Activated T-cell treated with anti-CD3 and anti-CD28 coated beads for 48 hours (primary cell): ENCODE data around the gene EBLN2.

Experiments used
- DNase-seq: peaks from one replicate; pipeline ENCODE4 v3.0.0-alpha.2; 2020; ENCODE audit warnings: low read depth

EBLN2 gene

DNA sequence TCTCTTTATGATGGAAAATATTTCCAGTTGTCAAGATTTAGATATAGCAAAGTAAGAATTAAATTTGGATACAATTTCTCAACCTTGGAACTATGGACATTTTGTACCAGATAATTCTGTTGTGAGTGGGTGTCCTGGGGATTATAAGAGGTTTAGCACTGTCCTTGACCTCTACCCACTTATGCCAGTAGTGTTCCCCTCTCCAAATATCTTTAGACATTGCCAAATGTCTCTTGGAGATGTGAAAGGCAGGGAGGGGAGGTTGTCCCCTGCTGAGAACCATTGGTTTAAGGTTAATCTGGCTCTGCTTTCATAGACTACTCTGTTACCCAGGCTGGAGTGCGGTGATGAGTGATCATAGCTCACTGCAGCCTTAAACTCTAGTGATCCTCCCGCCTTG, at the start of gene EBLN2:
Gene EBLN2 (plus strand): TSS at position 244 of the 400 bp plus-strand sequence. CDS start 423 bp downstream, outside the sequence.
- no peak for DNase-seq

DNA sequence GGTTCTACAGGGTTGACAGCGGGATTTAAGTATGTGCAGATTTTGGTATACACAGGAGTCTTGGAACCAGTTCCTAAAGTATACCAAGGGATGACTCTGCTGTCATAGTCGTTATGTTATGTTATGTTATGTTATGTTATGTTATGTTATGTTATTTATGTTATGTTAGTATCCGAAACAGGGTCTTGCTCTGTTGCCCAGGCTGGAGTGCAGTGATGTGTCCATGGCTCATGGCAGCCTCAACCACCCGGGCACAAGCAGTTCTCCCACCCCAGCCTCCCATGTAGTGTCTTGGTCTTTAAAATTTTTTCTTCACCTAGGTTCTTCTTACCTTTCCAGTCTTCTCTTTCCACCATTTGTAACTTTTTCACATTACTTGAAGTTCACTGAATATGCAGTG, 43.2 kb upstream of the EBLN2 start:
- no peak for DNase-seq

DNA sequence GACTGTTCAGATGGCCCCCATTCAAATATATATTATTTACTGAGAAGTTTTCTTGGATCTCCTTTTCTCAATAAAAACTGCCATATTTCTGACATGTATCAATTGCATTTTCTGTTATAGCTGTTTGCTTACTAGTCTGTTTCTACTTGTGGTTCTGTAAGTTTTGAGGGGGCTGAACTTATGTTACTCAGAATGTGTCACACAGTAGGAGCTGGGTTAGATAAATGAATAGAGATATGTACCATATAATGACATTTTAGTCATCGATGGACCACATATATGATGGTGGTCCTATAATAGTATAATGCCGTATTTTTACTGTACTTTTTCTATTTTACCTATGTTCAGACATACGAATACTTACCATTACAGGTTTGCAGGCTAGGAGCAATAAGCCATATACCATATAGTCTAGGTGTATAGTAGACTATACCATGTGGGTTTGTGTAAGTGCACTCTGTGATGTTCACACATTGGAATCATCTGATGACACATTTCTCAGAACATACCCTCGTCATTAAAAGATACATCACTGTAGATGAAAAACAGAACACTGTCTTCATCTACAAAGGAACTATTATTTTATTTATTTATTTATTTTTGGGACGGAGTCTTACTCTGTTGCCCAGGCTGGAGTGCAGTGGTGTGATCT, 42.5 kb upstream of the EBLN2 start:
- DNase-seq = no peak

DNA sequence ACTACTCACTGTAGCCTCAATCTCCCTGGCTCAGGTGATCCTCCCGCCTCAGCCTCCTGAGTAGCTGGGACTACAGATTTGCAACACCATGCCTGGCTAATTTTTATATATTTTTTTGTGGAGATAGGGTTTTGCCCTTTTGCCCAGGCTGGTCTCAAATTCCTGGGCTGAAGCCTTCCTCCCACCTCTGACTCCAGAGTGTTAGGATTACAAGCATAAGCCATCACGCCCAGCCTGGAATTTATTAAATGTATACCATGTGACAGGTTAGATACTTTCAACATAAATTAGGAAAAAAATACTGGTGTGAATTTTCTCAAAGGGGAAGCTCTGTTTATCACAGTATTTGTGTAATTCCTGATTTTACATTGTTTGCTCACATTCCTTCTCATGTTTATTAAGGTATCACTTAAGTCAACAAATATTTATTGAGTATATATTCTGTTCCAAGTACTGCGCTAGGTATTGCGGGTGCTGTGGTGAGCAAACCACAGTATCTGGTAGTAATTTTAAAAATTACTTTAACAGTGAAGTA, 40.1 kb upstream of the EBLN2 start:
- no peak for DNase-seq

DNA sequence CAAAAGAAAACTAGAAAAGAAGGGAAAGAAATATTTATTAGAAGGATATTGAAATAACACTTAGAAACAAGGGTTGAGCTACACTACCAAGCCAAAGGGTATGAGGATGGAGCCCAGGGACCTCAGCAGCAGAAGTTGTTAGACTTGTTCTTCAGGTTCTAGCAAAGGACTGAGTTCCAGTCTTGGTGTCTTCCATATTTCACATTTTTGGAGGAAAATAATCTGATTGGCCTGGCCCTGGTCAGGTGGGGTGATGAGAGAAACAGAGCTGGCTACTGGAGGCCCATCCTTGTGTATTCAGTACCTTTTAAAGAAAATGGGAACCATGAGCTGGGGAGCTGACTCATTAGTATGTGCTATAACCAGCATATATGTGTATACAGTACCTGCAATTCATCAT, 36.6 kb upstream of the EBLN2 start:
- no peak for DNase-seq

DNA sequence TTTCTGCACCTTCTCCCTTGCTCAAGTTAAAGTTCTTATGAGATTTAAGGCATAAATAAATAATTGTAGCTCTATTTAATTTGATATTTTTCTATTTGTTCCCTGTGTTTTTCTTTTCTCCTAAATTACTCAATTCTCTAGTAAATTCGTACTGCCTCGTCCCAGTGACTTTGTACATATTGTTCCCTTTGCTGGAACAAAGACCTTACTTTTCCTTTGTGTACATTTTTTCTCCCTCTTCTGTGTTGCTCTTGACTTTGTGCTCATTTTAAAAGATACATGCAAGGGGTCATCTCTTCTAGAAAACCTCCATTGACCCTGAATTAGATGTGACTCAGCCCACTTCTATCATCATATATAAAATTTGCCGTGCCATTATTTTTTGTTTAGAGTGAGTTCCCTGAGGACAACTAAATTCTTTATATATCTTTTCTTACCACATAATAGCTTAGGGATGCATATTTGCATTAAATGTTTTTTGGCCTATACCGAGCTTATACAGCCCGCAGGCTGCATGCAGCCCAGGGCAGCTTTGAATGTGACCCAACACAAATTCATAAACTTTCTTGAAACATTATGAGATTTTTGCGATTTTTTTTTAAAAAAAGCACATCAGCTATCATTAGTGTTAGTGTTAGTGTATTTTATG, 35.2 kb upstream of the EBLN2 start:
- no peak for DNase-seq

DNA sequence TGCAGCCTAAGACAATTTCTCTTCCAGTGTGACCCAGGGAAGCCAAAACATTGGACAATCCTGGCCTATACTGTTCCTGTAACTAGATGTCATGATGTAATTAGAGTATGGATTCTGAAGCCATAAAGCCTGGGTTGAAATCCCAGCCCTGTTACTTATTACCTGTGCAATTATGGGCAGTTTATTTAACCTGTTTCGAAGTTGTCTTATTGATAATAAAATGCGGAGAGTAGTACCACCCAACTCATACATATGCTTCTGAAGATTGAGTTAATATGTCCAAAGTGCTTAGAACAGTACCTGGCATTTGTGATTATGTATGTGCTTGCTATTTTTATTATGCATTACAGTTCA, 34.7 kb upstream of the EBLN2 start:
- DNase-seq = no peak

DNA sequence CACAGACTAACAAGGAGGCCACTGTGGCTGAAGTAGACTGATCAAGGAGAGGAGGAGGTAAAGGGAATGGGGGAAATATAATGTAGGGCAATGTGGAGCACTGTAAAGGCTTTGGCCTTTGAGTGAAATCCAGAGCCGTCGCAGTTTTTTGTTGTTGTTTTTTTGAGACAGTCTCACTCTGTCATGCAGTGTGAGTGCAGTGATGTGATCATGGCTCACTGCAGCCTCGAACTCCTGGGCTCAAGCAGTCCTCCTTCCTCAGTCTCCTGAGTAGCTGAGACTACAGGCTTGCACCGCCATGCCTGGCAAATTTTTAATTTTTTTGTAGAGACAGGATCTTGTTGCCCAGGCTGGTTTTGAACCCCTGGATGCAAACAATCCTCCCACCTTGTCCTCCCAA, 32.7 kb upstream of the EBLN2 start:
- DNase-seq = no peak

DNA sequence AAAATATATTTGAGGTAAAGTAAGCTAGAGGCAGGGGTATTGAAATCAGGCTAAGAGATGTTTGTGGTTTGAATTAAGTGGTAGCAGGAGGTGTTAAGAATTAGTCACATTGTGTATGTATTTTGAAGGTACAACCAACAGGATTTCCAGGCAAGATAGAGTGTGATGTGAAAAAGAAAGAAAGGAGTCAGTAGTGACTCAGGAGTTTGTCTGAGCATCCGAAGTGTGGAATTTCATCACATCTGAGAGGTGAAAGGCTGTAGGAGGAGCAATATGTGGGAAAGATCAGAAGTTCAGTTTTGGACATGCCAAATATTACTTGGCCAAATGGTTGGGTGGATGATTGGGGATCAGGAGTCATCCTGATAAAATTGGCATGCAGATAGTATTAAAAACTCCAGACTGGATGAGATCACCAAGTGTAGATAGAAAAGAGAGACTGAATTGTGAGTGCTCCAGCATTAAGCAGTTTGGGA, 32.1 kb upstream of the EBLN2 start:
- no peak for DNase-seq

DNA sequence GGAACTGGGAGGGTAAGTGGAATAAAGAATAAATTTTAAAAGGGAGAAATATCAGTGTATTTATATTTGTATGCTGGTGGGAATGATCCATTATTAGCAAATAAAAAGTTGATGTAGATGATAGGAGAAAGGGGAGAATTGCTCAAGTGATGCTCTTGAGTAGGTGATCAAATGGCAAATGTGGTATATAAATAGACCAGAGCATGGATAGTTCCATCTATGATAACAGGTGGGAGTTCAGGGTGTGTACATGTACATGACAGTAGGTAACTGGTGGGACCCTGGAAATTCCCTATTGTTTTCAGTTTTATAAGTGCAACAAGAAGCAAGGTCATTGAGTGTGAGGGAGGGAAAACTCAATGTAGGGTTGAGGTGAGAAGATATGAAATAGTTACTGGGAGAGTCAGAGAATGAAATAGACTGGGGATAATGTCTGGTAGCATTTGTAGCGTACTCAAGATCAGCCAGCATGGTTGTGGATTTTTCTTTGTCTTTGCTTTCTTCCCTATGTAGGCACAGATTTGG, 31.3 kb upstream of the EBLN2 start:
- no peak for DNase-seq

DNA sequence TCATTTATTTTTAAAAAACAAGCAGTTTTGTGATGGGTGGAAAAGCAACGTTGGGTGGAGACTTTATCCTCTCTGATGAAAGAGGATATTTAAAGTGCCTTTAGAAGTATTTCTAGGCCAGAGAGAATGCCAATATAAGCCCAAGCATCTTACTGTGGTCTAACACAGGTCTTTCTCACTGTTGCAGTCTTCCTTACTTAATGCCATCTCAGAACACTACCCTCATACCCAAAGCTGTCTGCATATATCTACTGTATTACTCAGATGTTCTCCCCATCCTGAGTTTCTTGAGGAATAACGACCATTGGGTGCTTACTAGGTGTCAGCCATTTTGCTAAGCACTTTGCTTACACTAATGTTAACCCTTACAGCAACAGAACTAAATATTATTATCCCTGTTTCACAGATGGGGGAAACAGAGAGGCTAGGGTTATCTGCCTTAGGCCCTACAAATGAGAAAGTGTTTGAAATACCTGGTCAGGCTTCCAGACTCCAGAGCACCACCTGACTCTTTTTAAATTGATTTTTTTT, 29.8 kb upstream of the EBLN2 start:
- no peak for DNase-seq

DNA sequence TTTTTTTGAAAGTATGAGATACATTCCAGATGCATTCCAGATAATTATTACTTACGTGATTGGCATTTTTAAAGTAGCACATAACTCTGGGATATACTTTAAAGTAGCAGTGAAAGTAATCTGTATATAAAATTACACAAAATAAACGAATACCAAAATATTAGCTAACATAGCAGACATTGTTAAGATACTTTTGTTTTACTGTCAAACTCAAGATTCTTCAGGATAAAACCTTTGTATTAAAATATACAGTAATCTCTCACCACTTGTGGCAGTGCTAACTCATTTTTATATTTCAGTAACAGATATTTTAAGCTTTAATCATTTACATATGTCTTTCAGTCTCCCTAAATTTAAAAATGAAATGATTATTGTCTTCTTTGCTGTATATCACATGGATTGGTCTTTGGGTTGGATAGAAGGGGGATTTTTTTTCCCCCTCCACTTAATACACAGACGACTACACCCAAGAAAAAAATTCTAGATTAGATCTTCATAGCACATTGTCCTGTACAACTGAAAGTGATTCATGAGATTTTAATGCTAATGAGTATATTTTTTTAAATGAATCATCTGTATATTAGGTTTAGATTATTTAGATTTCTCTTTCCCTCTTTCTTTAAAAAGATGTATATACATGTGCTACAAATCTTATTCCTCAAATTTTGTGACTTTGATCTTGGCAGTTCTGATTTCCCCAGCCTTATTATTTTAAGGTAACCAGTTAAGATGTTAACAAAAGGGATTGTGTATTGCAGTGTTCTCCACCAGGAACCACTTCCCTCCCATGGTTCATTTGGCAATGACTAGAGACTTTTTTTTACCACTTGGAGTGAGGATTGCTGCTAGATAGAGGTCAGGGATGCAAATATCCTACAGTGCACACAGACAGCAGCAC, 24.5 kb upstream of the EBLN2 start:
- no peak for DNase-seq

DNA sequence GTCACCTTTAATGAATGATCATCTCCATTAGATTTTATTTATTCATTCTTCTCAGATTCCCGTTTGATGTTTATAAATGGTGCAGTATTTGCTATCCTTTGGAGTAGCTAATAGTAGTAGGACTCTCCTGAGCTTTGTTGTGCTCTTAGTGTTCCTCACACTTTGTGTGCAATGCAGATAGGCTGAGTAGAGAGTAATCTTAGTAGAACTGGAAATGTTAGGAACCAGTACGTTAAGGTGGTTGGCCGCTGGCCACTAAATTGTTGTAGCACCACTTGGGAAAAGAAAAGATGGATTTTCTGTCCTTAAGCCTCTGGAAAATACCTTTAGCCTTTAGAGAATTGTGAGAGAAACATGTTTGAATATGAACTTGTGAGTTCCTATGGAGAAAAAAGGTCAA, 19.9 kb upstream of the EBLN2 start:
- no peak for DNase-seq

DNA sequence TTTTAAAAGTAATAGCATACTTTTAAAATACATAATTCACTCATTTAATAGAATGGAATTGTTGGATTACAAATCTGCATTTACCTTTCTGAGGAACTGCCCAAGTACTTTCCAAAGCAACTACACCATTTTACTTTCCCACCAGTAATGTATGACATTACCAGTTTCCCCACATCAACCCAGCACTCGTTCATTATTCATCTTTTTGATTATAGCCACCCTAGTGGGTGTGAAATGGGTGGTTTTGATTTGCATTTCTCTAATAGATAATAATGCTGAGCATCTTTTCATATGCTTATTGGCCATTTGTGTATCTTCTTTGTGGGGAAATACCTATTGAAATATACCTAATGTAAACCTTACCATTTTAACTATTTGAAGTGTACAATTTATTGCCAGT, 18.0 kb upstream of the EBLN2 start:
- no peak for DNase-seq

DNA sequence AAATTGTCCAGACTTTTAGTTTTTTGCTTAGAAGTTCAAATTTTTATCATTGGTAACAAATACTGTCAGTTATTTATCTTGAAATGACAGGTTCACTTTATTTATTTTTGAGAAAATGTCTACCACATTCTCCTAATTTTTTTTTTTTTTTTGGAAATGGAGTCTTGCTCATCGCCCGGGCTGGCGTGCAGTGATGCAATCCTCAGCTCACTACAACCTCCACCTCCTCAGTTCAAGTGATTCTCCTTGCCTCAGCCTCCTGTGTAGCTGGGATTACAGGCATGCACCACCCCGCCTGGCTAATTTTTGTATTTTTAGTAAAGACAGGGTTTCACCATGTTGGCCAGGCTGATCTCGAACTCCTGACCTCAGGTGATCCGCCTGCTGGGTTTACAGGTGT, 16.1 kb upstream of the EBLN2 start:
- no peak for DNase-seq

DNA sequence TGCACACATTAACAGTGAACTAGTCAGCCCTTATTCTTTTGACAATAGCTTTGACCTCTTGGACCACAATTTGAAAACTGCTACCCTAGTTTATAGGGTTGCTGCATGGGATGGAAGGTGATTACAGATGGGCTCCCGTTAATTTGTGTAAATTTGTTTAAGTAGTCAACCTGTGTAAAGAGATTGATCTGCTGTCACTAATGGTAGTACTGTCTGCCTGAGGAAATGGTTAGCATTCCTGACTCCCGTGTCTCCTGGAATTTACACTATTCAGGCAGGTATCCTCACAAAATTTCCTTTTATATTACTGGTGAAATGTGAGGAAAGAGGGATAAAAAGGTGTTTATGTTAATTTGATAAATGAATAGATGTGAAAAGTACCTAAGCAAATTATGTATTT, 15.3 kb upstream of the EBLN2 start:
- no peak for DNase-seq

DNA sequence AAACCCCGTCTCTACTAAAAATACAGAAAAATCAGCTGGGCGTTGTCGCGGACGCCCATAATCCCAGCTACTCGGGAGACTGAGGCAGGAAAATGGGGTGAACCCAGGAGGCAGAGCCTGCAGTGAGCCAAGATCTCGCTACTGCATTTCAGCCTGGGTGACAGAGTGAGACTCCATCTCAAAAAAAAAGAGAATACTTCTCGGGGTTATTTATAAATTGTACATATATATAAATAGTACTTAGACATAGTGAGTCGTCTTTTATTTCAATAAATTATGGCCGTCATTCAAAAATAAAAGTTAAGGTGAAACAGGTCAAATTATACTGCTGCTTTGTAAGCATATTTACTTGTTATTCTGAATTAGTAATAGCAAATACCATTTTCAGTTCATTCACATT, 12.1 kb upstream of the EBLN2 start:
- no peak for DNase-seq

DNA sequence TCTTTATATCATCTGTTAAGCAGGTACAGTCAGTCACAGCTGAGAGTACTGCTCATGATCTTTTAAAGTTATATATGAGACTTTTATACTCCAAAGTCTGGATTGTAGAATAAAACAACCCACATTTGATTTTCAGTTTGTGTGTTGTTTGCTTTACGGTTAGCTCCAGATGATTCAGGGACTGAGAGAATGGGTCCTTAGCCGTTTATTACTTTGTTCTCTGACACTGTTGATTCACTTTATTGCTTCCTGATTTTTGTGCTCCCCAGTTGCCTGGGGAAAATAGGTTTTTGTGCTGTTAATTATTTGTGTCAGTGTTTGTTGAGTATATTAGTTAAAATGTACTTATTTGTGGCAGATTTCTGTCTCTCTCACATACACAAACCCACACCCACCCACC, 8.6 kb upstream of the EBLN2 start:
- DNase-seq = no peak

DNA sequence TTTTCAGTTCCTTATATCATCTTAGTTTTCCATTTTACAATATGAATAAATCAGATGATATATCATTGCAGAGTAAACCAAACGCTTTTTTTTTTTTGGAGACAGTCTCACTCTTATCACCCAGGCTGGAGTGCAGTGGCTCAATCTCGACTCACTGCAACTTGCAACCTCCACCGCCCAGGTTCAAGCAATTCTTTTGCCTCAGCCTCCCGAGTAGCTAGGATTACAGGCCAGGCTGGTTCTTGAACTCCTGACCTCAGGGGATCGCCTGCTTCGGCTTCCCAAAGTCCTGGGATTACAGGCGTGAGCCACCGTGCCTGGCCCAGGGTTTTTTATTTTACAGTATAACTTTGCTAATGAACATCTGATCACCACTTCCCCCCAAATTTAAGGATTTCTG, 5.9 kb upstream of the EBLN2 start:
- no peak for DNase-seq

DNA sequence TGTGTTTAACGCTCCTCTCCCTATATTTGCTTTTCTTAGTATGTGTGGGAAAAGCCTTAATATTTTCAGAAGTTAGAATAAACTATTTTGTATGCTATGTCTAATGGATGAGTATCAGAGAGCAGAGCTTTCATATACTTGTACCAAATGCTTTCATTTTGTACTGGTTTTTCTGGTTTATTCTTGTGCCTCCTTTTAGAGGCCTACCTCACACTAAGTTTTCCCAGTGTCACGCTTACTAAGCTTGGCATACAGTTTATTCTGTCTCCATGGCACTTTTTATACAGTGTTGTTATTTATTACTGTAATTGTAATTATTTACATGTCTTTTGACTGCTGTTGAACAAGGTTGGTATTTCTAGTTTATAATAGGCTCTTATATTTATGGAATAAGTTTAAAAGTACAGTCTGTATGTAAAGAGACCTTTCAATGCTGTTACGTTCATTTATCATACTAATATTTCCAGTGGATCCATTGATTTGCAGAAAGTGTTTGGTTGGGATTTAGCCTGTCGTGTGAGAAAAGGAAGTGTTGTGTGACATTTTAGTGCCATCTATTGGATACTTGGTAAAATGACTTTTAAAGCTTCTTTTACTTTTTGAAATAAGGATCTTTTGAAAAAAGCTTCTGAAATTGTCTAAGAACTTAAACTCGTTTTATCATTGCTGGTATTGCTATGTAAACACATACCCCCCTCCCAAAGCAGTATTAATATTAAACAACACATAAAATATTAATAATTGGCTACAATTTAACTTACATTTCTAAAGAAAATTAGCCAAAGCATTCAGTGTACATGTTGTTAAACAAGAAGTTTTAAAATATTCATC, 5.2 kb upstream of the EBLN2 start:
- no peak for DNase-seq

DNA sequence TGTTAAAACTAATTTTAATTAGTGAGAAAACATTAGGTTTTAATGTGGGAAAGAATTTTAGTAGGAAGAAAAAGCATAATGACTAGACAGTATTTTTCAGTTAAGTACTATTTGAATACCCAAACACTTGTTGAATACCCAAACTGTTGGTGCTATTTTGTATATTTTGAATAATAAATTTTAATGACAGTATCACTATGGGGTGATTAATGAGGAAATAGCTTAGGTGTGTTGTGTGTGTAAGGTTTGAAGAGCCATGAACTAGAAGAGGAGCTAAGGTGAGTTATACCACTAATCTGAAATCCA, 4.7 kb upstream of the EBLN2 start:
- no peak for DNase-seq

DNA sequence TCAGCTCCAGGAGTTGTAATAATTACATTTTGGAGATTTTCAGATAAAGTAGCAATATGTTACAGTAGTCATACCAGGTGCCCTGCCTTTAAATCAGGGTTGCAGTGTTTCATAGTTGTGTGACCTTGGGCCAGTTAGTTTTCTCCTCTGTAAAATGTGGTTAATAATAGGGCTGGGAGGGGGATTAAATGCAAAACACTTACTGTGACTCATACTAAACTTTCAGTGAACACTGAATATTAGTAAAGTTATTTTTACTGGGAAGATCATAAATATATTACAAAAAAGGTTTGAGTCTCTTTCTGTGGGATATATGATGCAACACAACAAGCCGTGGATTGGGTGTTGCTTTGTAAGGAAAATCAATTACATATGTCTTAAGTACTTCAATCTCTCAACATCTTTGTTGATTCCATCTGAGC, 1.1 kb upstream of the EBLN2 start:
- DNase-seq = no peak
